CD4-positive, alpha-beta T cell treated with Interleukin-4 for 4 hours (primary cell): ENCODE data around the gene SART3.

ENCODE experiments used
- DNase-seq: peaks from one replicate; pipeline ENCODE4 v3.0.0-alpha.2; 2020

SART3 gene

GRCh38 chr12:108560752-108561719 lies at the start of gene SART3:
Gene SART3, minus strand, starts transcription at chr12:108561173. Its CDS starts 19 bp downstream, at chr12:108561154.
- peak; percentile 92 for DNase-seq

- DNase-seq, result no peak
These were observed 49.4 kb upstream of the SART3 start for GRCh38 chr12:108610336-108610815.

GRCh38 chr12:108609537-108610335 lies 48.8 kb upstream of the SART3 start:
- no peak for DNase-seq

- no peak for DNase-seq
These were observed 47.6 kb upstream of the SART3 start for GRCh38 chr12:108608616-108609015.

GRCh38 chr12:108607981-108608600 lies 47.1 kb upstream of the SART3 start:
- DNase-seq, result no peak

GRCh38 chr12:108606492-108606891 lies 45.5 kb upstream of the SART3 start:
- DNase-seq, result no peak

- no peak for DNase-seq
These were observed 44.9 kb upstream of the SART3 start for GRCh38 chr12:108605690-108606406.

GRCh38 chr12:108605000-108605689 lies 44.2 kb upstream of the SART3 start:
- DNase-seq, result no peak

- no peak for DNase-seq
These were observed 43.4 kb upstream of the SART3 start for GRCh38 chr12:108604208-108604941.

- DNase-seq, result no peak
These were observed 42.8 kb upstream of the SART3 start for GRCh38 chr12:108603743-108604142.

- no peak for DNase-seq
These were observed 42.2 kb upstream of the SART3 start for GRCh38 chr12:108602976-108603704.

- DNase-seq, result no peak
These were observed 41.3 kb upstream of the SART3 start for GRCh38 chr12:108602209-108602705.

GRCh38 chr12:108600702-108601007 lies 39.7 kb upstream of the SART3 start:
- no peak for DNase-seq

GRCh38 chr12:108599948-108600701 lies 39.2 kb upstream of the SART3 start:
- no peak for DNase-seq

GRCh38 chr12:108599541-108599940 lies 38.6 kb upstream of the SART3 start:
- no peak for DNase-seq

GRCh38 chr12:108598553-108599250 lies 37.7 kb upstream of the SART3 start:
- no peak for DNase-seq

GRCh38 chr12:108597559-108598471 lies 36.8 kb upstream of the SART3 start, which contains the start of gene TMEM119:
Gene TMEM119, minus strand, starts transcription at chr12:108598084. Its CDS starts 5,701 bp downstream, at chr12:108592383.
- DNase-seq, result no peak
